Transverse colon (tissue), 4 donors: ENCODE results near the gene ZDHHC5.
"Not testable (repeated sequence)": the region's sequence is repeated elsewhere in the genome, so short reads cannot be mapped to it uniquely, and the experiment has no call there.

Experiments
- CTCF ChIP-seq, 5 experiments: fragments of 200-600 bp in 3 of 5; fragments of 450-650 bp in 2 of 5; sonication (generic) in 3 of 5; IDR thresholded peaks; 1 replicate in 2 of 5; 2 replicates in 3 of 5; pipeline ENCODE4 v1.5.1; 2016 to 2017; ENCODE audit warnings: antibody characterized with exemption in 5 of 5, inconsistent platforms in 3 of 5, mild to moderate bottlenecking in 2 of 5, moderate library complexity in 1 of 5
- EP300 ChIP-seq: sonication (generic); formaldehyde crosslinking; IDR thresholded peaks from one replicate; pipeline ENCODE4 v1.6.1; 2017; ENCODE audit warnings: antibody characterized with exemption, low read depth
- POLR2AphosphoS5 ChIP-seq, 3 donors: sonication (generic); formaldehyde crosslinking; IDR thresholded peaks; one replicate each; pipeline ENCODE4 v1.6.1; 2016; ENCODE audit warnings: antibody characterized with exemption in 3 of 3

- not testable (repeated sequence) for TF ChIP-seq CTCF (IDR thresholded peaks at IDR 0.05); EP300; POLR2AphosphoS5 (IDR thresholded peaks at IDR 0.05)
Observed at GRCh38 chr11:57705432-57705831, 37.5 kb downstream of the ZDHHC5 start.
